ENCODE measurements around the gene ARHGAP24. TPM values are rescaled to one million over a fixed set of nuclear protein-coding genes. Genes with fewer than 3 reads are reported as not detected.

Gene ARHGAP24
- total and polyA plus RNA-seq, 2 of the 13 experiments (the other 11 are each of a cell fraction or from before 2014, with no cell fraction given) = 0.07 to 0.55 TPM

DNA sequence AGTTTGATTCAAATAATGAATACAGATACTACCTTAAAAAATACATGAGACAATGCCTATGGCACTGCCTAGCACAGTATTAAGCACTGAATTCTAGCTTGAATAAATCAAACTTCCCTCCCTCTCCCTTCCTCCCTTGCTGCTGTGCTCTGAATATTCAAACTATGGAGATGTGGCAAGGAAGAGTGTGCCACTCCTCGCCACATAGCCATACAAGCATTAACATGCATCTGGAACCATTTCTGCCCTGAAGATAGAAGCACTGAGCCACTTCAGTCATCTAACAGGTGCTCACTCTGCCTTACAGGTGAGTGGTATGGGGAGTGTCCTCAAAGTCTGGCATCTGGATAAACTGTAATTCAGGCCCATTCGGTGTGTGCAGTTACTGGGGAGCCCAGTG is 276.9 kb downstream of the ARHGAP24 start:
- CTCF ChIA-PET (ENCODE audit: low intra/inter-chr PET ratio, low total read pairs) = no interaction called here
- Histone ChIP-seq H3K27ac (ENCODE audit: extremely low read length, insufficient read depth, low read length) (no peak overlapping the region), H3K9ac (ENCODE audit: insufficient read depth, low read depth, low read length) (no peak overlapping the region), H3K79me2 (ENCODE audit: insufficient read depth, low read length) (no peaks in the 10 kb centered on the region), H3K4me1 (ENCODE audit: insufficient read depth, low read length) (no peaks in the 10 kb centered on the region), H2AFZ (ENCODE audit: low read length) (no peak overlapping the region), H3K36me3 (replicated peaks in 1 of 2; ENCODE audit: control insufficient read depth in 1 of 2, insufficient read depth in 2 of 2, low read length in 2 of 2) (no peaks in the 10 kb centered on the region), H3K4me2 (ENCODE audit: low read depth, low read length) (no peak overlapping the region), H3K4me3 (replicated peaks in 1 of 3; ENCODE audit: insufficient read depth in 1 of 3, low read depth in 2 of 3, low read length in 3 of 3) (no peak overlapping the region), H3K27me3 (ENCODE audit: control insufficient read depth in 1 of 2, insufficient read depth in 2 of 2, low read length in 2 of 2) (no peaks in the 10 kb centered on the region), H4K20me1 (ENCODE audit: insufficient read depth, low read length) (no peaks in the 10 kb centered on the region), H3K9me3 (ENCODE audit: low read length) (no peaks in the 10 kb centered on the region)
- in situ Hi-C loops (cut with HindIII; ENCODE audit: extremely low pct_ligation_motif_present, low pct_unique_long_range_greater_than_20kb) = no loop called here
- no peak for ATAC-seq
- FAIRE-seq = no peak
- POLR2A ChIA-PET = no interaction called here
- BruUV-seq (replicated peaks) = no TSS peak
- DNase-seq (ENCODE audit: low spot score) = no peak
- TF ChIP-seq ZFP1 (CRISPR knock-in tag; IDR thresholded peaks at IDR 0.05) (no peak), BCL6 (CRISPR knock-in tag; IDR thresholded peaks at IDR 0.05) (no peak), ZNF558 (CRISPR knock-in tag; IDR thresholded peaks at IDR 0.05; ENCODE audit: borderline replicate concordance) (no peak), TARDBP (CRISPR knock-in tag; IDR thresholded peaks at IDR 0.05) (no peak), YY1 (IDR thresholded peaks at IDR 0.05; ENCODE audit: insufficient read depth, insufficient replicate concordance, low read depth, low read length) (no peak), XRCC5 (optimal IDR thresholded peaks at IDR 0.05; ENCODE audit: low read length) (no peak), HIVEP1 (CRISPR knock-in tag; IDR thresholded peaks at IDR 0.05) (no peak), ZNF737 (CRISPR knock-in tag; IDR thresholded peaks at IDR 0.05; ENCODE audit: borderline replicate concordance) (no peak), ZBTB7A (CRISPR knock-in tag; IDR thresholded peaks at IDR 0.05) (no peak), GABPB1 (CRISPR knock-in tag; IDR thresholded peaks at IDR 0.05) (no peak), ZNF260 (CRISPR knock-in tag; IDR thresholded peaks at IDR 0.05; ENCODE audit: borderline replicate concordance, low read depth) (no peak), SMAD3 (CRISPR knock-in tag; IDR thresholded peaks at IDR 0.05) (no peak), SRSF4 (IDR thresholded peaks at IDR 0.05; ENCODE audit: low read depth, low read length, poor library complexity, severe bottlenecking) (no peak), ZNF768 (CRISPR knock-in tag; IDR thresholded peaks at IDR 0.05) (no peak)
- TF ChIP-seq, protein P1, sequence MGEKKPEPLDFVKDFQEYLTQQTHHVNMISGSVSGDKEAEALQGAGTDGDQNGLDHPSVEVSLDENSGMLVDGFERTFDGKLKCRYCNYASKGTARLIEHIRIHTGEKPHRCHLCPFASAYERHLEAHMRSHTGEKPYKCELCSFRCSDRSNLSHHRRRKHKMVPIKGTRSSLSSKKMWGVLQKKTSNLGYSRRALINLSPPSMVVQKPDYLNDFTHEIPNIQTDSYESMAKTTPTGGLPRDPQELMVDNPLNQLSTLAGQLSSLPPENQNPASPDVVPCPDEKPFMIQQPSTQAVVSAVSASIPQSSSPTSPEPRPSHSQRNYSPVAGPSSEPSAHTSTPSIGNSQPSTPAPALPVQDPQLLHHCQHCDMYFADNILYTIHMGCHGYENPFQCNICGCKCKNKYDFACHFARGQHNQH (CRISPR knock-in tag; IDR thresholded peaks at IDR 0.05) = no peak
- TF ChIP-seq, protein P2, sequence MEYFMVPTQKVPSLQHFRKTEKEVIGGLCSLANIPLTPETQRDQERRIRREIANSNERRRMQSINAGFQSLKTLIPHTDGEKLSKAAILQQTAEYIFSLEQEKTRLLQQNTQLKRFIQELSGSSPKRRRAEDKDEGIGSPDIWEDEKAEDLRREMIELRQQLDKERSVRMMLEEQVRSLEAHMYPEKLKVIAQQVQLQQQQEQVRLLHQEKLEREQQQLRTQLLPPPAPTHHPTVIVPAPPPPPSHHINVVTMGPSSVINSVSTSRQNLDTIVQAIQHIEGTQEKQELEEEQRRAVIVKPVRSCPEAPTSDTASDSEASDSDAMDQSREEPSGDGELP (IDR thresholded peaks at IDR 0.05; ENCODE audit: borderline replicate concordance, low read depth) = no peak
- TF ChIP-seq, protein P3, sequence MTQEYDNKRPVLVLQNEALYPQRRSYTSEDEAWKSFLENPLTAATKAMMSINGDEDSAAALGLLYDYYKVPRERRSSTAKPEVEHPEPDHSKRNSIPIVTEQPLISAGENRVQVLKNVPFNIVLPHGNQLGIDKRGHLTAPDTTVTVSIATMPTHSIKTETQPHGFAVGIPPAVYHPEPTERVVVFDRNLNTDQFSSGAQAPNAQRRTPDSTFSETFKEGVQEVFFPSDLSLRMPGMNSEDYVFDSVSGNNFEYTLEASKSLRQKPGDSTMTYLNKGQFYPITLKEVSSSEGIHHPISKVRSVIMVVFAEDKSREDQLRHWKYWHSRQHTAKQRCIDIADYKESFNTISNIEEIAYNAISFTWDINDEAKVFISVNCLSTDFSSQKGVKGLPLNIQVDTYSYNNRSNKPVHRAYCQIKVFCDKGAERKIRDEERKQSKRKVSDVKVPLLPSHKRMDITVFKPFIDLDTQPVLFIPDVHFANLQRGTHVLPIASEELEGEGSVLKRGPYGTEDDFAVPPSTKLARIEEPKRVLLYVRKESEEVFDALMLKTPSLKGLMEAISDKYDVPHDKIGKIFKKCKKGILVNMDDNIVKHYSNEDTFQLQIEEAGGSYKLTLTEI (CRISPR knock-in tag; conservative IDR thresholded peaks at IDR 0.05) = no peak
- TF ChIP-seq, protein P4, sequence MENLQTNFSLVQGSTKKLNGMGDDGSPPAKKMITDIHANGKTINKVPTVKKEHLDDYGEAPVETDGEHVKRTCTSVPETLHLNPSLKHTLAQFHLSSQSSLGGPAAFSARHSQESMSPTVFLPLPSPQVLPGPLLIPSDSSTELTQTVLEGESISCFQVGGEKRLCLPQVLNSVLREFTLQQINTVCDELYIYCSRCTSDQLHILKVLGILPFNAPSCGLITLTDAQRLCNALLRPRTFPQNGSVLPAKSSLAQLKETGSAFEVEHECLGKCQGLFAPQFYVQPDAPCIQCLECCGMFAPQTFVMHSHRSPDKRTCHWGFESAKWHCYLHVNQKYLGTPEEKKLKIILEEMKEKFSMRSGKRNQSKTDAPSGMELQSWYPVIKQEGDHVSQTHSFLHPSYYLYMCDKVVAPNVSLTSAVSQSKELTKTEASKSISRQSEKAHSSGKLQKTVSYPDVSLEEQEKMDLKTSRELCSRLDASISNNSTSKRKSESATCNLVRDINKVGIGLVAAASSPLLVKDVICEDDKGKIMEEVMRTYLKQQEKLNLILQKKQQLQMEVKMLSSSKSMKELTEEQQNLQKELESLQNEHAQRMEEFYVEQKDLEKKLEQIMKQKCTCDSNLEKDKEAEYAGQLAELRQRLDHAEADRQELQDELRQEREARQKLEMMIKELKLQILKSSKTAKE (CRISPR knock-in tag; IDR thresholded peaks at IDR 0.05; ENCODE audit: borderline replicate concordance) = no peak
- 0% methylated on average over 2 of the region's 2 CpGs for WGBS (ENCODE audit: low lambda C conversion rate)
- intact Hi-C loops (cut with micrococcal nuclease; ENCODE audit: unreplicated experiment) = no loop called here

Measured in HepG2 (cell line).